Kidney epithelial cell (primary cell): ENCODE measurements around the gene PRSS38. TPM values are rescaled to one million over a fixed set of nuclear protein-coding genes. Genes with fewer than 3 reads are reported as not detected.
"Not testable (repeated sequence)": the region's sequence is repeated elsewhere in the genome, so short reads cannot be mapped to it uniquely, and the experiment has no call there.

Source experiments
- DNase-seq: peaks from one replicate; pipeline ENCODE4 v3.0.0-alpha.2; 2010; ENCODE audit warnings: low read depth
- H3K27me3 ChIP-seq: 2 replicates; pipeline ENCODE4 v1.6.0; 2011; ENCODE audit warnings: low read length; ENCODE audit not compliant: control insufficient read depth, insufficient read depth
- H3K36me3 ChIP-seq: 2 replicates; pipeline ENCODE4 v1.5.1; 2011; ENCODE audit warnings: low read length; ENCODE audit not compliant: control insufficient read depth, insufficient read depth
- H3K4me3 ChIP-seq: 2 replicates; pipeline ENCODE4 v1.5.1; 2011; ENCODE audit warnings: low read depth, mild to moderate bottlenecking, control low read depth, low read length
- total RNA-seq: library from RNA; depleted of rRNA; stranded (reverse); fragments of >200 nt; gene quantifications from 2 replicates; pipeline ENCODE4 v1.2.3, GENCODE V29; 2015
- TF ChIP-seq, protein P1 (sequence below): IDR thresholded peaks from 2 replicates; pipeline ENCODE4 v1.5.1; 2011; ENCODE audit warnings: mild to moderate bottlenecking, moderate library complexity, low read length, control low read depth, inconsistent platforms; ENCODE audit not compliant: insufficient read depth, poor library complexity, severe bottlenecking

Gene PRSS38
- total RNA-seq, 1 donor from 2014 or later, result not detected

DNA sequence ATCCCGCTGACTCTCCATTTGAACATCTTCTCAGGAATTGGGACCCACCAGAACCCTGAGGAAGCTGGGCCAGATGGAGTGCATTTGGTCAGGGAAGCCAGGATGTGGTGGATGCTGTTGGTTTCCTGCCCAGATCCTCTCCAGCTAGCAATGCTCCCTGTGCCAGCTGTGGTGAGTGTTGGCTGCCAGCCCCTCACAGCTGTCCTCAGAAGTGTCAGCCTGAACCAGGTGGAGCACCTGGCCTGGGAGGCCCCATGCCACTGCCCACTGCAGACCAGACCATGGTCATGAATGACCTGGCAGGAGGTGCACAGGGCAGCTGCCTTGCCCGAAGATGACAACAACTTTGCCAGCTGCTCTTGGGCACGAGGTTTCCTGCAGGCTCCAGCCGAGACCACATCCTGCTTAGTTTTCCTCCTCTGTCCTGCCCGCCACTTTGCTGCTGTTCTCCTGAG is 54.4 kb downstream of the PRSS38 start:
- Histone ChIP-seq H3K27me3 (no peaks in the 10 kb centered on the region), H3K36me3 (no peaks in the 10 kb centered on the region), H3K4me3 (no peak overlapping the region)
- TF ChIP-seq, protein P1, sequence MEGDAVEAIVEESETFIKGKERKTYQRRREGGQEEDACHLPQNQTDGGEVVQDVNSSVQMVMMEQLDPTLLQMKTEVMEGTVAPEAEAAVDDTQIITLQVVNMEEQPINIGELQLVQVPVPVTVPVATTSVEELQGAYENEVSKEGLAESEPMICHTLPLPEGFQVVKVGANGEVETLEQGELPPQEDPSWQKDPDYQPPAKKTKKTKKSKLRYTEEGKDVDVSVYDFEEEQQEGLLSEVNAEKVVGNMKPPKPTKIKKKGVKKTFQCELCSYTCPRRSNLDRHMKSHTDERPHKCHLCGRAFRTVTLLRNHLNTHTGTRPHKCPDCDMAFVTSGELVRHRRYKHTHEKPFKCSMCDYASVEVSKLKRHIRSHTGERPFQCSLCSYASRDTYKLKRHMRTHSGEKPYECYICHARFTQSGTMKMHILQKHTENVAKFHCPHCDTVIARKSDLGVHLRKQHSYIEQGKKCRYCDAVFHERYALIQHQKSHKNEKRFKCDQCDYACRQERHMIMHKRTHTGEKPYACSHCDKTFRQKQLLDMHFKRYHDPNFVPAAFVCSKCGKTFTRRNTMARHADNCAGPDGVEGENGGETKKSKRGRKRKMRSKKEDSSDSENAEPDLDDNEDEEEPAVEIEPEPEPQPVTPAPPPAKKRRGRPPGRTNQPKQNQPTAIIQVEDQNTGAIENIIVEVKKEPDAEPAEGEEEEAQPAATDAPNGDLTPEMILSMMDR, result no peak
- no peak for DNase-seq

GRCh38 chr1:227870366-227870765 is 54.9 kb downstream of the PRSS38 start:
- H3K4me3 ChIP-seq, result no peak overlapping the region

GRCh38 chr1:227871892-227872291 is 56.4 kb downstream of the PRSS38 start:
- DNase-seq, H3K4me3 ChIP-seq, H3K36me3 ChIP-seq, H3K27me3 ChIP-seq: not testable (repeated sequence)

More at GRCh38 chr1:227870366-227870765, 54.9 kb downstream of the PRSS38 start:
- TF ChIP-seq, protein P1, result no peak
- Histone ChIP-seq H3K36me3 (no peaks in the 10 kb centered on the region), H3K27me3 (no peaks in the 10 kb centered on the region)
- no peak for DNase-seq

DNA sequence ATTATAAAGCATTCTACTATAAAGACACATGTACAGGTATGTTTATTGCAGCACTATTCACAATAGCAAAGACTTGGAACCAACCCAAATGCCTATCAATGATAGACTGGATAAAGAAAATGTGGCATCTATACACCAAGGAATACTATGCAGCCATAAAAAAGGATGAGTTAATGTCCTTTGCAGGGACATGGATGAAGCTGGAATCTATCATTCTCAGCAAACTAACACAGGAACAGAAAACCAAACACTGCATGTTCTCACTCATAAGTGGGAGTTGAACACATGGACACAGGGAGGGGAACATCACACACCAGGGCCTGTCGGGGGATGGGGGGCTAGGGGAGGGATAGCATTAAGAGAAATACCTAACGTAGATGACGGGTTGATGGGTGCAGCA is 62.3 kb downstream of the PRSS38 start:
- not testable (repeated sequence) for H3K27me3 ChIP-seq, DNase-seq, H3K36me3 ChIP-seq, H3K4me3 ChIP-seq

GRCh38 chr1:227880342-227880924 is 65.0 kb downstream of the PRSS38 start:
- TF ChIP-seq, protein P1, result no peak
- H3K36me3 ChIP-seq, result no peaks in the 10 kb centered on the region
- H3K4me3 ChIP-seq, result no peak overlapping the region
- no peak for DNase-seq
- H3K27me3 ChIP-seq, result no peaks in the 10 kb centered on the region

GRCh38 chr1:227883073-227883520 is 67.6 kb downstream of the PRSS38 start:
- DNase-seq, result no peak
- peaks cover 14% of the 10 kb centered on the region for H3K27me3 ChIP-seq
- no peak overlapping the region for H3K4me3 ChIP-seq
- TF ChIP-seq, protein P1, result no peak
- H3K36me3 ChIP-seq, result no peaks in the 10 kb centered on the region

DNA sequence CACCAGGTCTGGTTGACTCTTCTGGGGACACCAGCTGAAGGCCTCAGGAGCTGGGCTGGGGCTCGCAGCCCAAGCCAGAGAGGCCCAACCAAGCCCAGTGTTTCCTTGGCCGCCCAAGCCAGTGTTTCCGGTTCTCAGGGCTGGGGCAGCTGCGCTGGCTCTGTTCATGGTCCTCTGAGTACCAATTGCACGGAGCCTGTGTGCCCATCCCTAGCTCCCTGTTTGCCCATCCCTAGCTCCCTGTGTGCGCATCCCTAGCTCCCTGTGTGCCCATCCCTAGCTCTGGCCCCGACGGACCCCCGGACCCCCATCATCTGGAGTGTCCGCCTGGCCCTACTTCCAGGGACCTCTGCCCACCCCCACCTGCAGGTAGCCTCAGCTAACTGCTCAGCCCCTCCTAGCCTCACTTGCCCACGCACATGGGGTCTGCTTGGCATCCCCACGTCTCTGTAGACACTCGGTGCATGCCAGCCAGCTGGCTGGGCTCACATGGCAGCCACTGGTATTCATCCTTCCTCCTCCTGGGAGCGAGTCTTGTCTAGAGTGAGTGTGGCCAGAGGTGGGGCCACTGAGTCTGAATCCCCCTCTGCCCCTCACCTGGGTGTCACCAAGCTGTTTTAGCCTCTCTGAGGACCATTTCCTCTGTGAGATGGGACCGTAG is 68.3 kb downstream of the PRSS38 start:
- H3K36me3 ChIP-seq, result no peaks in the 10 kb centered on the region
- H3K27me3 ChIP-seq, result peaks cover 14% of the 10 kb centered on the region
- H3K4me3 ChIP-seq, result no peak overlapping the region
- no peak for DNase-seq
- TF ChIP-seq, protein P1, result no peak
